ENCODE results near the gene RBBP8NL.

The RBBP8NL gene

GRCh38 chr20:62366370-62367135 lies 60.8 kb downstream of the RBBP8NL start:
- no peak for TF ChIP-seq CTCF (IDR thresholded peaks at IDR 0.05; ENCODE audit: borderline replicate concordance, control extremely low read depth, extremely low read depth, insufficient read depth, missing control alignments)
- no peak for DNase-seq (ENCODE audit: low spot score)
- in situ Hi-C loops (cut with MboI; ENCODE audit: low sequenced_read_pairs, unreplicated experiment): no loop called here

GRCh38 chr20:62365814-62366369 lies 61.4 kb downstream of the RBBP8NL start:
- in situ Hi-C loops (cut with MboI; ENCODE audit: low sequenced_read_pairs, unreplicated experiment): no loop called here
- no peak for DNase-seq (ENCODE audit: low spot score)
- TF ChIP-seq CTCF (IDR thresholded peaks at IDR 0.05; ENCODE audit: borderline replicate concordance, control extremely low read depth, extremely low read depth, insufficient read depth, missing control alignments): no peak

GRCh38 chr20:62364911-62365736 lies 62.2 kb downstream of the RBBP8NL start:
- TF ChIP-seq CTCF (IDR thresholded peaks at IDR 0.05; ENCODE audit: borderline replicate concordance, control extremely low read depth, extremely low read depth, insufficient read depth, missing control alignments): no peak
- in situ Hi-C loops (cut with MboI; ENCODE audit: low sequenced_read_pairs, unreplicated experiment): no loop called here
- no peak for DNase-seq (ENCODE audit: low spot score)

GRCh38 chr20:62363920-62364851 lies 63.2 kb downstream of the RBBP8NL start:
- DNase-seq (ENCODE audit: low spot score): no peak
- in situ Hi-C loops (cut with MboI; ENCODE audit: low sequenced_read_pairs, unreplicated experiment): no loop called here
- TF ChIP-seq CTCF (IDR thresholded peaks at IDR 0.05; ENCODE audit: borderline replicate concordance, control extremely low read depth, extremely low read depth, insufficient read depth, missing control alignments): no peak

- TF ChIP-seq CTCF (IDR thresholded peaks at IDR 0.05; ENCODE audit: borderline replicate concordance, control extremely low read depth, extremely low read depth, insufficient read depth, missing control alignments): no peak
- DNase-seq (ENCODE audit: low spot score): no peak
- in situ Hi-C loops (cut with MboI; ENCODE audit: low sequenced_read_pairs, unreplicated experiment): no loop called here
These were observed 64.1 kb downstream of the RBBP8NL start for GRCh38 chr20:62362991-62363919.
